Activated naive CD4-positive, alpha-beta T cell treated with anti-CD3 and anti-CD28 coated beads for 36 hours (primary cell): ENCODE data around the gene ICA1. TPM values are rescaled to one million over a fixed set of nuclear protein-coding genes. Genes with fewer than 3 reads are reported as not detected.
A peak's percentile ranks its signal among the peaks of the same experiment; 100 is the strongest.

Source experiments
- CTCF ChIA-PET: fragments of 350-600 bp; sonication (Branson Sonifier 250); formaldehyde crosslinking; loops from one replicate; lab custom pipeline; 2021; ENCODE audit warnings: antibody characterized with exemption; lab: Charles Lee
- DNase-seq: peaks from one replicate; pipeline ENCODE4 v3.0.0-alpha.2; 2020
- H3K27ac Mint-ChIP-seq: one replicate; pipeline ENCODE4 v1.8.0; 2021; ENCODE audit warnings: mild to moderate bottlenecking, mixed read lengths
- H3K27me3 Mint-ChIP-seq: one replicate; pipeline ENCODE4 v1.8.0; 2021; ENCODE audit warnings: low read depth, mixed read lengths
- H3K36me3 Mint-ChIP-seq: one replicate; pipeline ENCODE4 v1.8.0; 2021; ENCODE audit warnings: low read depth, mixed read lengths
- H3K4me1 Mint-ChIP-seq: one replicate; pipeline ENCODE4 v1.8.0; 2021; ENCODE audit warnings: low read depth, mixed read lengths
- H3K4me3 Mint-ChIP-seq: one replicate; pipeline ENCODE4 v1.8.0; 2021; ENCODE audit warnings: mild to moderate bottlenecking, moderate library complexity, mixed read lengths
- H3K9me3 Mint-ChIP-seq: one replicate; pipeline ENCODE4 v1.8.0; 2021; ENCODE audit warnings: mixed read lengths
- intact Hi-C: fragments of 100-400 bp; cut with micrococcal nuclease; formaldehyde crosslinking; loops from one replicate; pipeline ENCODE4 v1.15.1; 2023
- total RNA-seq, 2 experiments: library from RNA; stranded (reverse); gene quantifications; one replicate each; pipeline ENCODE4 v1.2.3, GENCODE V29; 2021

The ICA1 gene
- total RNA-seq, 2 experiments from 2014 or later = 0.94 to 1.1 TPM

DNA sequence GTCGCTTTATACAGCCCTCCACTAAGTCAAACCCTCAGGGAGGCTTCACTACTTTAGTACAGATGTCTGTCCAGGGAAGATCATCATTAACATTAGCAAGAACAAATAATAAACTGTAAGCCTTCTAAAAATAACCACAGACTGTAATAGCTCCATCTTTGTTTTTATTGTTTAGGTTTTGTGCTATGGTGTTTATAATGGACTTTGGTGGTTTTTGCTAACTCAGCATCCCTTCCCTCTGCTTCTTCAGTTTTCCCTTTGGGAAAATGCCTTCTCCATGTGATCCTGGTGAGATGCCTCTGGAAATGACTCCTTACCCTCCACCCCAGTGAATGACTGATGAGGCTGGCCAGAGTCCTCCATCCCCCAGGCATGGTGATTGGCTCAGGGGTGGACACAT lies 131.3 kb downstream of the ICA1 start:
- Mint-ChIP-seq H3K4me1 (peaks cover 81% of the 10 kb centered on the region), H3K27ac (no peak overlapping the region), H3K27me3 (no peaks in the 10 kb centered on the region), H3K36me3 (no peaks in the 10 kb centered on the region), H3K9me3 (no peaks in the 10 kb centered on the region), H3K4me3 (no peak overlapping the region)
- intact Hi-C loops = loop anchor here (5.0 kb wide), 1 partner anchor 973 kb away; no protein-coding TSS in a partner anchor
- no peak for DNase-seq
- CTCF ChIA-PET = interaction anchor here (1.1 kb wide), 1 partner anchor 60 kb away, joined by 3 read pairs; no protein-coding TSS in a partner anchor

DNA sequence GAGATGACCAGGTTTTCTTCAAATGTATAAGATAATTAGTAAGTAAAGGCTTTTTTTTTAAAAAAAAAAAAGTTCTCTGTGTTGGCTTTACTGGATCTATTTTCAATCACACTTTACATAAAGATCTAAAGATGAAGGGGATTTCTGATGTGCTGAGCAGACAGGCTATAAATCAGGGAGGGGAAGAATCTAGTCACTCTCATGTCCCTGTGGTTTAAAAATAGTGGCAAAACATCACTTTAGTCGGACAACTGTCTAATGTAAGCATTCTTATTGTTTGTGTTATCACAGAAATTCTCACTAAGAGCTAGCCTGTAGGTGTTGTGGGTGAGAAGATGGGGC lies 132.7 kb downstream of the ICA1 start:
- H3K4me3 Mint-ChIP-seq = no peak overlapping the region
- no peaks in the 10 kb centered on the region for H3K27me3 Mint-ChIP-seq
- no peak for DNase-seq
- no peaks in the 10 kb centered on the region for H3K36me3 Mint-ChIP-seq
- CTCF ChIA-PET = no interaction called here
- H3K9me3 Mint-ChIP-seq = no peaks in the 10 kb centered on the region
- intact Hi-C loops = loop anchor here (5.0 kb wide), 1 partner anchor 562 kb away; the partner anchor contains the start of gene MIOS
- H3K4me1 Mint-ChIP-seq = peaks cover 86% of the 10 kb centered on the region
- H3K27ac Mint-ChIP-seq = no peak overlapping the region

DNA sequence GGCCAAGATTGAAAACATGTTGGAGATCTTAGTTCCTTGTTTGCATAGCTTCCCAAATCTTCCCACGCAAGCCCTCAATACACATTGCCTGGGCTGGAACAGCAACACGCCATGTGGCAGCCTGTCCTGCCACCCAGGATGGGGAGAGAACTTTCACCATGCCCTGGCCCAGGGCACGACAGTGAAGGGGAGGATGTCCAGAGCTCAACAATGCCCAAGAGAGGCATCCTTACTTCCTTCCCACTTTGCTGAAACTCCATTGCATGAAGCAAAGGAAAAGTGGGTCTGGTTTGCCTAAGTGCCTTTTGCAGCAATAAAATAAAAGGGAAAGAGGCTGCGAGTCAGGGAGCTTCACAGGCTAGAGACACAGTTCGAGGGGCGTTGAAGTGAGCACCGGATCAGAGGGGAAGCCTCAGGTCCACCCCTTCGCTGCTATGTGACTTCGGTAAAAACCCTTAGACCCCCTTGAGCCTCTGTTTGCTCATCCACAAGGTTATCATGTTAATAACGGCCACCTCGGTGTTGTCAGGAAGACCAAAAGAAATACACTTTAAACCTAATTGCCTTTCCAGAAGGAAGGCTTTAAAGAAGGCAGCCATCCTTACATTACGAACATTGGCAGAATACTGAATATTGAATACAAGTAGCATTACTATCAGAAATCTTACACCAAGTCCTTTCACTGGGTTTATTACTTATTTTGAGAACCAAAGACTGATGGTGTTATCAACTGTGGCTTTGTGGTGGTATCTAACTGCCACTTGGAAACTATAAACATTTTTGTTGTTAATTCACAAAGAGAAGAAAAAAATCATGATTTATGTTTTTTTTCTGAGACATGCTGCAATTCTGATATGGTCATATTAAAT lies 133.3 kb downstream of the ICA1 start:
- Mint-ChIP-seq H3K36me3 (no peaks in the 10 kb centered on the region), H3K4me1 (peaks cover 80% of the 10 kb centered on the region), H3K4me3 (no peak overlapping the region), H3K27ac (no peak overlapping the region), H3K27me3 (no peaks in the 10 kb centered on the region), H3K9me3 (no peaks in the 10 kb centered on the region)
- no peak for DNase-seq
- CTCF ChIA-PET = interaction anchor here (0.6 kb wide), 1 partner anchor 56 kb away, joined by 4 read pairs; no protein-coding TSS in a partner anchor
- intact Hi-C loops = loop anchor here (5.0 kb wide), 1 partner anchor 561 kb away; the partner anchor contains the start of gene MIOS

DNA sequence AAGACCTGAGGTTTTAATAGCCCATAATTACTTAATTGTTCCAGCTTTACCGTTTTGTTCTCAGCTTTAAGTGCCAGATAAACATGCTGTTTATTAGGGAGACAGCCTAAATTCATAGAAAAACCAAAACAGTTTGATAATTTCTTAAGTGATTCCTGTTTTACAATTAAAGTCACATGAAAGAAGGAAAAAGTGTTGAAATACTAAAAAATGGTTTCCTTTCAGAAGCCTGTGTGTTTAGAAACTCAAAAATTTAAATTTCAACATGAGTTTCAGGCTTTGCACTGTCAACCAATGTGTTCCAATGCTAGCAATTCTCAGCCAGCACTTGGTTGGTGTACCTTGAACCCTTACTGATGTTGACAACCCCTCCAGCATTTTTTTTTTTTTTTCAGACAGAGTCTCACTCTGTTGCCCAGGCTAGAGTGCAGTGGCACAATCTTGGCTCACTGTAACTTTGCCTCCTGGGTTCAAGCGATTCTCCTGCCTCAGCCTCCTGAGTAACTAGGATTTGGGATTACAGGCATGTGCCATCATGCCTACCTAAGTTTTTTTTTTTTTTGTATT lies 135.3 kb downstream of the ICA1 start:
- Mint-ChIP-seq H3K9me3 (no peaks in the 10 kb centered on the region), H3K4me1 (peaks cover 61% of the 10 kb centered on the region), H3K36me3 (no peaks in the 10 kb centered on the region), H3K4me3 (no peak overlapping the region), H3K27me3 (no peaks in the 10 kb centered on the region), H3K27ac (peak overlapping the region; percentile 96)
- intact Hi-C loops = loop anchor here (1.0 to 5.0 kb wide), 11 partner anchors 8 to 944 kb away; partner anchors contain the start of genes C1GALT1, GLCCI1, MIOS and UMAD1
- no peak for DNase-seq
- CTCF ChIA-PET = interaction anchor here (0.6 to 2.1 kb wide), 5 partner anchors 34 to 144 kb away, joined by 3 to 8 read pairs (median 5); no protein-coding TSS in a partner anchor

DNA sequence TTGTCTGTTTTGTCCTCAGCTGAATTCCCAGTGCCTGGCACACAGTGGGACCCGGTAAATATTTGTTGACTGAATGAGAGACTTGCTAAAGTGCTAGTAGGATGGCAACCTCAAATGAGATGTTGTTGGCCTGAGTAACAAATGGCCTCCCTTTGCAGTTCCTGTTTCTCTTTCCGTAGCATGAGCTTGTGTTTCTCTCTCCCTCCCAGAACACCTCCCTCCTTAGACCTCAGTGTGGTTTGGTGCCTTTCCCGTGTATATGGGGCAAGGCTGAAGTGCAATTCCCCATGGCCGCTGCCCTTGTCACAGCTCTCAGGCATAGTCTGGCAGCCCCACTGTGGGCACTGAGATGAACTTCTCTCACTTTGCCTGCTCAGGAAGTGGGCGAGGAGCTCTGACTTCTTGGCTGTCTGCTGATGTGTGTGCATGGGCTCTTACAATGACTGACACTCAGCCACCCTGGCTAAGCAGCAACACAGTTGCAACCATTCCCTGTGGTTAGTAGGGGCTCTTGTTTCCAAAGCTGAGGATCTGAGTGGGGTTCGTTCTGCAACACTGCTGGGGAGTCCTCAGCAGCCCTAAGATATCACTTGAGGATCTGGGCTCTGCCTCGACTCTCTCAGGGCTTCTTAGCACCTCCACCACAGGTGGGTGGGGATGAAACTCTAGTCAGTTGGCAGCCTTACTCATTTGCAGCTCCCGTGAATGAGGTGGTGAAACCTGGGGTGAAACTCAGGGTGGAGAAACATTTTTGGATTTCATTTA lies 136.1 kb downstream of the ICA1 start:
- H3K27ac Mint-ChIP-seq = peak overlapping the region; percentile 96

DNA sequence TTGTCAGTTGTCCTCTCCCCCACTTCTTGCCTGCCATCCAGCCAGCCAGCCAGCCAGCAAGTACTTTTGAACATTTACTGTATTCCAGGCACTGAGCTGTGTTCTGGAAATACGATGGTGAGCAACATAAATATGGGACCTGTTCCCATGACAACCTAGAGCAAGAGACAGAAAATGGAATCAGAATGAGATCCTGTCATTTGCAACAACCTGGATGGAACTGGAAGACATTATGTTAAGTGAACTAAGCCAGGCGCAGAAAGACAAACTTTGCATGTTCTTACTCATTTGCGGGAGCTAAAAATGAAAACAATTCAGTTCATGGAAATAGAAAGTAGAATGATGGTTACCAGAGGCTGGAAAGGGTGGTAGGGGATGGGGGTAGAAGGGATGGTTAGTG lies 140.7 kb downstream of the ICA1 start:
- Mint-ChIP-seq H3K4me3 (no peak overlapping the region), H3K9me3 (no peaks in the 10 kb centered on the region), H3K4me1 (peaks cover 40% of the 10 kb centered on the region), H3K36me3 (no peaks in the 10 kb centered on the region), H3K27me3 (no peaks in the 10 kb centered on the region), H3K27ac (peak overlapping the region; percentile 34)
- no peak for DNase-seq
- intact Hi-C loops = no loop called here
- CTCF ChIA-PET = interaction anchor here (0.6 to 1.2 kb wide), 2 partner anchors 13 to 121 kb away, joined by 3 read pairs; no protein-coding TSS in a partner anchor

More for the DNA sequence above, 136.1 kb downstream of the ICA1 start:
- no peaks in the 10 kb centered on the region for H3K27me3 Mint-ChIP-seq
- CTCF ChIA-PET = interaction anchor here (0.6 to 2.1 kb wide), 11 partner anchors 8 to 480 kb away, joined by 3 to 8 read pairs (median 4); no protein-coding TSS in a partner anchor
- peak overlapping the region; percentile 71 for H3K4me3 Mint-ChIP-seq
- DNase-seq = peak; percentile 86
- intact Hi-C loops = loop anchor here (1.0 to 5.0 kb wide), 12 partner anchors 8 to 943 kb away; partner anchors contain the start of genes C1GALT1, GLCCI1, MIOS and UMAD1
- peaks cover 57% of the 10 kb centered on the region for H3K4me1 Mint-ChIP-seq
- no peaks in the 10 kb centered on the region for H3K9me3 Mint-ChIP-seq
- no peaks in the 10 kb centered on the region for H3K36me3 Mint-ChIP-seq

DNA sequence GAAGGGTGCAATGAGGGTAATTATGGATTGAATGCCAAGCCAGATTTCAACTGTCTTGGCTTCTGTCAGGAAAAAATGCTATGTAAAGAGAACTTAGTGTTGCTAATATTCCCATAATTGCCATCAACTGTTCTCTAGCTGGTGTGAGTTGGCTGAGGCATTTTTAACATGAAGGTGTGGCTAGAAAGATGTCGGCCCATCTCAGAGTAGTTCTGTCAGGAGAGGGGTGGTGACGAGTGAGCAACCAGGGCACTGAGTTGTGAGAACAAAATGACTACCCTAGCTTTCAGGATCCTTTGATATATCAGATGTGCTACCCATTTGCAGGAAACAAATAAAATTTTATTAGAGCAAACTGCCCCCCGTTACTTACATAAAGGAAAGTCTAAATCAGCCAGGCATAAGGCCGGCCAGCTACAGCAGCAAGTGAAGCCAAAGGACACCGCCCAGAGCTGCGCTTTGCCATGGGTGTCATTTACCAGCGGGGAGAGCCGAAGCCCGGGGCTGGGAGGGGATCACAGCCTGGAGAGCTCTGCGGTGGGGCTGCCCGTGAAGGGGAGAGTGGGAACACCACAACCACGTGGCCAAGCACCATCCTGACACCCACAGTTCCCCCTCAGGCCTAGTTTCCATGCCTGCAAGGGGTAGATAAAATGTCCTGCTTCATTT lies 141.4 kb downstream of the ICA1 start:
- H3K4me3 Mint-ChIP-seq = no peak overlapping the region
- peaks cover 40% of the 10 kb centered on the region for H3K4me1 Mint-ChIP-seq
- H3K27ac Mint-ChIP-seq = no peak overlapping the region
- no peaks in the 10 kb centered on the region for H3K36me3 Mint-ChIP-seq
- CTCF ChIA-PET = interaction anchor here (0.6 to 1.2 kb wide), 3 partner anchors 10 to 120 kb away, joined by 3 read pairs; no protein-coding TSS in a partner anchor
- H3K9me3 Mint-ChIP-seq = no peaks in the 10 kb centered on the region
- intact Hi-C loops = no loop called here
- H3K27me3 Mint-ChIP-seq = no peaks in the 10 kb centered on the region
- DNase-seq = no peak

DNA sequence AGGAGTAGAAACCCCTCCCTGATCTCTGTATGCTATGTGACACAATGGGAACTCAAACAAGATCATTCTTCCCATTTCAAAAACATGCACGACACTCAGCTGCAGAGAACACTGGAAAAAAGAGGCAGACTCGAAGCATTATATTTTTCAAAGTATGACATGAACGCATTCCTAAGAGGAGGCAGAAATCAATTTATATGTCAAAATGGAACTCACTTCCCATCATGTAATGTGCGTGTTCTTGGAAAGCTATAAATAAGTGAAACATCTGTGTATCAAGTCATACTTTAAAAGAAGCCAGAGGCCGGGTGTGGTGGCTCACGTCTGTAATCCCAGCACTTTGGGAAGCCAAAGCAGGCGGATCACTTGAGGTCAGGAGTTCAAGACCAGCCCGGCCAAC lies 142.7 kb downstream of the ICA1 start:
- no peak for DNase-seq
- Mint-ChIP-seq H3K4me1 (peaks cover 40% of the 10 kb centered on the region), H3K27me3 (no peaks in the 10 kb centered on the region), H3K9me3 (peaks cover 2% of the 10 kb centered on the region), H3K36me3 (no peaks in the 10 kb centered on the region), H3K27ac (no peak overlapping the region), H3K4me3 (no peak overlapping the region)
- intact Hi-C loops = no loop called here
- CTCF ChIA-PET = no interaction called here

DNA sequence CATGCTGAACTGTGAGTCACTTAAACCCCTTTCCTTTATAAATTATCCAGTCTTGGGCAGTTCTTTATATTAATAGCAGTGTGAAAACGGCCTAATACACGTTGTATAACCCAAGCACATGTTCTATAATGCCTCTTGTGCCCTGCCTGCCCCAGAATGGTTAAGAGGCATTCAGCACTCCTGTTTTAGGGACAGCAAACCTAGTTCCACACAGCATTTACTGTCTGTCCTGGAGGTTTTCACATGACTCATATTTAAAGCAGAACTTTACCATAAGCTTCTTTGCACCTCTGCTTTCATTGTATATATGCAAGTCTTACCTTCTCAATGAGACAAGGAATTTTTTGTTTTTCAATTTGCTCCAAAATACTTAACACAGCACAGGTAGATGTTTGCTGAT lies 144.8 kb downstream of the ICA1 start:
- intact Hi-C loops = loop anchor here (1.0 kb wide), 2 partner anchors 8 to 17 kb away; no protein-coding TSS in a partner anchor
- no peak overlapping the region for H3K4me3 Mint-ChIP-seq
- no peaks in the 10 kb centered on the region for H3K36me3 Mint-ChIP-seq

DNA sequence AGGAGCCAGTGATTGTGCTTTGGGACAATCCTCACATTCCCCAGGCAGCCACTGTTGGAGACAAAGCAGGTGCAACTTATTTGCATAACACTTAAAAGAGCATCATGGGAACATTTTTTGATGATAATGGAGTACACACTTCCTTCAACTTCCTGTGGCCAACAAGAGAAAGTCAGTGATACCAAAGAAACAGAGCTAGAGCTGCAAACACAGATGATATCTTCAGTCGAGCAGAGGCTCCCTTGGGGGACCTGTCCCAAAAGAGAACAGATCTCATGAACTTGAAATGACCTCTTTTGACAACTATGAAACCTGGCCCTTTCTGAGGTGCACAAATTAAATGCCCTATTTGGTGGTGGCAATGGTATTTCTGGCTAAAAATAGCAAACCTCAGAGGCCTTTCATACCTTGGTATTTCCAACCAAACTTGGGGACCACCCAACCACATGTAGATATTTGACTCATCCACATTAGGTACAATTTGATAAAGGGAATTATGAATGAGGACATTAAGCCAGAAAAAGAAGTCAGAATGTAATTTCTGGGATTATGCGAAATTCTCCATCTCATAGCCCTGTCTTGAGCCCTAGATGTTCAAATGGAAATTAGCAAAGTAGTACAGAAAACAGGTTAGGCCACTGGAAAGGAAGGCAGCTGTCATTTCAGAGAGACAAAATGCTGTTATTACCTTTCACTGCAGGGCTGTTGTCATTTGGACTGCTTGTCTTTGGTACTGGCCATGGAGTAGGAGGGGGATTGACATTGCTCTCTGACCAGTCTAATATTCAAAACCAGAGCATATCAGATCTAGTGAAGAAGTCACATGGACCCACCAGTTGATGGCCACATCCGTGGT lies 146.2 kb downstream of the ICA1 start:
- no peak for DNase-seq
- Mint-ChIP-seq H3K9me3 (peaks cover 2% of the 10 kb centered on the region), H3K27me3 (no peaks in the 10 kb centered on the region), H3K27ac (no peak overlapping the region), H3K4me3 (no peak overlapping the region), H3K36me3 (no peaks in the 10 kb centered on the region), H3K4me1 (peaks cover 42% of the 10 kb centered on the region)
- intact Hi-C loops = no loop called here
- CTCF ChIA-PET = interaction anchor here (1.2 kb wide), 1 partner anchor 71 kb away, joined by 3 read pairs; no protein-coding TSS in a partner anchor

More for the DNA sequence above, 144.8 kb downstream of the ICA1 start:
- Mint-ChIP-seq H3K27ac (no peak overlapping the region), H3K27me3 (no peaks in the 10 kb centered on the region), H3K4me1 (peaks cover 46% of the 10 kb centered on the region), H3K9me3 (peaks cover 2% of the 10 kb centered on the region)
- no peak for DNase-seq
- CTCF ChIA-PET = interaction anchor here (0.6 to 1.2 kb wide), 2 partner anchors 69 to 1012 kb away, joined by 3 read pairs; no protein-coding TSS in a partner anchor
